NCI-H69 (cell line): ENCODE data around the gene LRAT.
A peak's percentile ranks its signal among the peaks of the same experiment; 100 is the strongest.
"Not testable (repeated sequence)": the region's sequence is repeated elsewhere in the genome, so short reads cannot be mapped to it uniquely, and the experiment has no call there.

Experiments
- DNase-seq: peaks from one replicate; lab custom pipeline; 2025; lab: John Stamatoyannopoulos, UW

Gene LRAT

DNA sequence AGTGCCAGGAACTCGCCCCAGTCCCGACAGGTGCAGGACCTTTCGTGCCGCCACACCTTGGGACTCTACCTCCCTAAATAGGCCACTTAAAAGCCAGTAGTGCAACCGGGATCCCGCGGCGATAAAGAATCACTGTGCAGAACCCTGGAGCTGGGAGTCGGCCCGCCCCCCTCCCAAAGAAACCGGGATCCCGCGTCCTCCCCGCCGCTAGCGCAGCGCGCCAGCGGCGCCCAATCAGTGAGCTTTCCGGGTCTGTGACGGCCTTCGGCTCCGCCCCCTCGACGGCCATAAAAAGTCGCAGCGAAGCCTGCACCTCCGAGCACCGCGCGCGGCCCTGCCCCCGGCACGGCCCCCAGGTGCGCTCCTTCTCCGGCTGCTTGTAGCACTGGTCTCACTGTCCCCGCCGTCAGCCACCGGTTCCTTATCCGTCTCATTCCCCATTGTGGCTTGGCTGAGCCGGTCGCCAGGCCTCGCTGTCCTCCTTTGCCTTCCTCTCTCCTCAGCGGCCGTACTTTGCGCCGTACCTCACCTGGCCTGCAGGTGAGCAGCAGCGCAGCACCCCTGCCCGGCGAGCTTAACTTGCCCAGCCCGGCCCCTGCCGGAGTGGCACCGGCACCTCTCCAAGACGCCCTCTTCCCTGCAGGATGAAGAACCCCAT lies at the start of gene LRAT:
TSS of gene LRAT (plus strand) at position 318 of the 658 bp plus-strand sequence. CDS start at position 645, 327 bp downstream.
- peak; percentile 53 for DNase-seq

- no peak for DNase-seq
These were observed 35.9 kb upstream of the LRAT start for GRCh38 chr4:154707877-154708276.

- DNase-seq = no peak
These were observed 34.2 kb upstream of the LRAT start for GRCh38 chr4:154709550-154709949.

DNA sequence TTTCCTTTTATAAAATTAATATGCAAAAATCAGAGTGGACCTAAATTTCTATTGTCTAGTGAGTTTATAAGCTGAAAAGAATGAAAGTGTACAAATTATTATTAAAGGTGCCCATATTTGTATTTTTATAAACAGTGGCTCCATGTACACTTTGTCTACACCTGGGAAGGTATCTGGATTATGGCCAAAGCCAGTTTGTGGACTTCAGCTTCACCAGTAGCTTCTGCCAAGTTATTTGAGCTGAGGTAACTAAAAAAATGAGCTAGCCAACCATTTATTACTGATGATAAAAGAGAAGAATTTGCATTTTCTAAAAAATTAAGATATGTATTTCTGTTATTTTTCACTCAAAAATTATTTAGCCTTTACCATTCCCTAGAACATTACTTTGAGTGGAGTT lies 32.3 kb upstream of the LRAT start:
- DNase-seq = no peak

- DNase-seq = peak; percentile 2
These were observed 29.3 kb upstream of the LRAT start for GRCh38 chr4:154714339-154715040.

DNA sequence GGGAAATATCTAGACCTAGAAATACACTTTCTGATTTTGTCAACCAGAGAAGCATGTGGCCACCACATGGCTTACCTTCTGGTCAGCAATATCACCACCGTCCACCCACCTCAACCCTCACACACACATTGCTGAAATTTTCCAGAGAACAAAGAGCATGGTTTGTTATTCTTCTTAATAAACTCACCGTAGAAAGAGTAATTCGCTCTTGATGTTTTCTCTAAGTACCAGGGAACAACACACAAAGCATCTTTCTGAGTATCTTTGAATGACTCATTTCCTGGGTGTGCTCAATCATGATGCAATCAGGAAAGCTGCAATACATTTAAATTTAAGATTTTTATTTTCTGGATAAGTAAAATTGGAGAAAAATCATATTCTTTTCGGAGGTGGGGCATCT lies 24.7 kb upstream of the LRAT start:
- no peak for DNase-seq

DNA sequence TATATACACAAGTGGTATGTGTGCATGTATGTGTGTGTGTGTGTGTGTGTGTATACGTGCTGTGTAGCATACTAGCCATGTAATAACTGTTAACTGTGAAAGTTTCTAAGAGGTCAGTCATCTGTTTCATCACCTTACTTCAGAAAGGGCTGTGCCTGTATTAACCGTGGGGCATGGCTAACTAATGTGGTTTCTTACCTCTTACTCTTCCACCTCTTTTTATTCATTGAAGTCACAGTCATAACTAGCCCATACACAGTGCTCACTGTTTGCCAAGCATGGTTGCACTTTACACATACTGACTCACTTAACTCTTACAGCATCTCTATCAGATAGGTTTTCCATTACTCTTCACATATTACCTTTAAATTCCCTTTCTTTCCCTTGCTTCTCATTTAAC lies 23.7 kb upstream of the LRAT start:
- DNase-seq = no peak

- no peak for DNase-seq
These were observed 23.1 kb upstream of the LRAT start for GRCh38 chr4:154720618-154721267.

- no peak for DNase-seq
These were observed 21.5 kb upstream of the LRAT start for GRCh38 chr4:154722262-154722661.

GRCh38 chr4:154723601-154724000 lies 20.2 kb upstream of the LRAT start:
- not testable (repeated sequence) for DNase-seq

DNA sequence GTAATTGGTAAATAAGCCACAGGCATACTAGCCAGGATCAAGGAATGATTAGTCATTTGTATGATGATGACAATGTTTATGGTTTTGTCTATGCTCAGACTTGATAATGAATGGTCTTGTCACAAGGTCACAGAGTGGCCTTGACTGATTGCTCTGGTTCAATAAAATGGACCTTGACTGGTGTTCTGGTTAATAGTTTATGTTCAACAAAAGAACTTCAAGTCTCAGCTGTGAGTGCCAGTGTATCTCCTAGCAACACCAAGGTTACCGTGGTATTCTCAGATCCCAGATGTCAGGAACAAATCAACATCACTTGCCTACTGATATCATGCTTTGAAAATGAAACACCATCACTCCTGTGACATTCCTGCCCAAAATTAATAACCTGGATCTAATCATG lies 16.3 kb upstream of the LRAT start:
- DNase-seq = no peak

DNA sequence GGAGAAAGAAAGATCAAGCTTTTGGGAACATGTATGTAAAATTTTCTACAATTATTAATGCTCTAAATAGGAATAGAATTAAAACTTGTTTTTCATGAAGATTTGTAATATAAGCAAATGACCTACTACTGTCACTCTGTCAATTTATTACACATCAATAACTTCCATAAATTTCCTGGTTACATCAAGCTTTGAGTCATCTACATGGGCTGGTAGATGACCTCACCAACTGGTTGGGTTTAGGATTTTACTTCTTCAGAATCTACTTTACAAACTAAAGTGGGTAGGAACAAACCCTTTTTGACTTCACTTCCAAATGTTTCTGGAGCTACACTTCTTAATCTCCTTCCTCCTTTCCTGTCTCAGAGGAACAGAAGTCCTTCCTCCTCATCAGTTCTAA lies 12.0 kb upstream of the LRAT start:
- DNase-seq = no peak

DNA sequence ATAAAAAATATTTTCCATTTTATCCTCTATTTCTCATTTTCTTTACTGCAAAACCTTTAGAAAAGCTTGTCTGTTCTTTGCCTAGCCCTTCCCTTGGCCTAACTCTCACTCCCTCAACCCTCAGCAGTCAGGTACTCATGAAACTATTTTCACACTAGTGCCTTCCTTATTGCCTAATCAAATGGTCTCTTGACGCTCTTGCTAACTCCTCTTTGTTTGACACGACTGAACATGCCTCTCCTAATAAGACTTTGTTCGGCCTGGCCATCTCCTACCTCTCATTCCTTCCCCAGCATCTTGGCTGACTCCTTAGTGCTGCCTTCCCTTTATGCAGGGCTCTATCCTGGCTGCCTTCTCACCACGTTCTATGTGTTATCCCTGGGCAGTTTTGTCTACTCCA lies 11.1 kb upstream of the LRAT start:
- DNase-seq = no peak

GRCh38 chr4:154736770-154737169 lies 7.0 kb upstream of the LRAT start:
- DNase-seq = no peak

- DNase-seq = no peak
These were observed 5.4 kb upstream of the LRAT start for GRCh38 chr4:154738426-154738825.

GRCh38 chr4:154739111-154739510 lies 4.7 kb upstream of the LRAT start:
- no peak for DNase-seq

DNA sequence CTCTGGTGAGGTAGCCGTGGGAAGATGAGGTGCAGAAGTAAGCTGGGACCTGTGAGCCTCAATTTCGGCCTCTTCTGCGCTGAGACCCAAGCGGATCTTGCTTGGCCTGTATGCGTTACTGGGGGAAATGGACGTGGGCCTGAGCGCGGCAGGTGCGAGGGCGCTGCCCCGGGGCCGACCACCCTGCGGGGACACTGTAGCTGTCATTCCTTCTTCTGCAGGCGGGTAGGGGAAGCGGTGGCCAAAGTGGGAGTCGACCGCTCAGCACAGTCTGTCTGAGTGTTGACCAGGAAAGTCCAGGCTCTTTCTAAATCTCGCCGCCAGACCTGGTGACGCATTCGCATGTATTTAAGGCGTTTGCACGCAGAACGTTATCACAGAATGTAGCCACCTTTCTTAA lies 3.3 kb upstream of the LRAT start:
- no peak for DNase-seq

DNA sequence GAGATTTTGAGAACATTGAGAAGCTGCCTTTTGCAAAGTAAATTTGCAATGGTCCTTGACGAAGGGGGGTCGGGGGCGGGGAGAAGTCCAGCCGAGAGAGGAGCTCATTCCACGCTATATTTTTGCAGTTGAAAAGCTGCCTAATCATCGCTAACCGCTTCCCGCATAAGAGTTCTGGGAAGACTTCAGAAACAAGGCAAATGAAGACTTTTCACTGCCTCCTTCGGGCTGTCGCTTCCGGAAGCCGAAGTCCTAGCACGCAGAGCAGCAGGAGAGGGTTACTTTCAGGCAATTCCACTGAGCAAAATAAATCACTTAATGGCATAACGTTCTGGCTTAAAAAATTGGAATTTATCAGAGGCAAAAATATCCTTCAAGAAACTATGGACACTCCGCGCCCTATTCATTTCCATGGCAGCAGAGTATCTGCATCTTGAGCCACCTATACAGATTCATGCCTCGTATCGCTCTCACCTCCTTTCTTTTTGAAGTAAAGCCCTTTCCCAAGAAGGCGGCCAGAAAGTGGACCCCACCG lies 2.6 kb upstream of the LRAT start:
- DNase-seq = no peak

DNA sequence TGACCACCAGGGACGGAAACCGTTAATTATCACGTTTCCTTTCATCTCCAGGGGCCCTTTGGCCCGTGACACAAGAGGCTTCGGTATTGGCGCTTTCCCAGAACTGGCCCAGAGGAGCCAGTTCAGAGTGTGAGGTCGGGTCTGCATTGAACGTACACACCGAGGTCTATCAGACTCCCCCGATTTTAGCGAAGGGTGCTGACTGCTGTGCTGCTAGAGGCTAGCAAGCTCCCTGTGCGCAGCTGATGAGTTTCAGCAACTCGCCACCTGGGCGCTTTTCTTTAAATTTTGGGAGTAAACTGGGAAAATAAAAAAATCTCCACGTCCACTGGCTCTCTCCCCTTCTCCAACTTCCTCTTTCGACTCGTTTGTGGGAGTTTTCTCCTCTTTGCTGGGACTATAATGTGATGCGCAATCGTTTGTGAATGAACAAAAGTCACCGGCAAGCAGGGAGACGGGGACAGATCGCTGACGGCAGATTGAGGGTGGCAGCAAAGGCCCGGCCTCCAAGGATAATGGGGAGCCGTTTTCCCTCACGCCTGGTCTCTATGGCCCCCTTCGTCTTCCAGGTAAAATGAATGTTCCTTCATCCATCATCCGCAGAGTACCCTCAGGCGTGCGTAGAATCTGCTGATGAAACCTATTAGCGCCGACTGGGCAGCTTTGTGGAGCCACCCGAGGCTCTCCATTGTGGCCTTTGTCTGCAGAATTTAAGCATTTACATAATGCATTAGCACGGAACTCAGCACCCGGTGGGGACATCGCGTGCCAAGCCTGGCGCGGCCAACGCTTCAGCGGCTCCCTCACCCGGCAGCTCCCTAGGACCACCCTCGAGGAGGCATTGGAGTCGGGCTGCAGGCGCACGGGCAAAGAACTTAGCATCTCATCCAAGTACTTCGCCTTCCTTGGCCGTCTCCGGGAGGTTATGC lies 1.6 kb upstream of the LRAT start:
- peak; percentile 3 for DNase-seq

DNA sequence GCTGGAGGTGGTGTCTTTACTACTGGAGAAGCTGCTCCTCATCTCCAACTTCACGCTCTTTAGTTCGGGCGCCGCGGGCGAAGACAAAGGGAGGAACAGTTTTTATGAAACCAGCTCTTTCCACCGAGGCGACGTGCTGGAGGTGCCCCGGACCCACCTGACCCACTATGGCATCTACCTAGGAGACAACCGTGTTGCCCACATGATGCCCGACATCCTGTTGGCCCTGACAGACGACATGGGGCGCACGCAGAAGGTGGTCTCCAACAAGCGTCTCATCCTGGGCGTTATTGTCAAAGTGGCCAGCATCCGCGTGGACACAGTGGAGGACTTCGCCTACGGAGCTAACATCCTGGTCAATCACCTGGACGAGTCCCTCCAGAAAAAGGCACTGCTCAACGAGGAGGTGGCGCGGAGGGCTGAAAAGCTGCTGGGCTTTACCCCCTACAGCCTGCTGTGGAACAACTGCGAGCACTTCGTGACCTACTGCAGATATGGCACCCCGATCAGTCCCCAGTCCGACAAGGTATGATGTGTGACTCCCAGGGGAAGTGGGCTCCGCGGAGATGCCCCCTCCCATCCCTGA lies 634 bp downstream of the LRAT start:
- no peak for DNase-seq

DNA sequence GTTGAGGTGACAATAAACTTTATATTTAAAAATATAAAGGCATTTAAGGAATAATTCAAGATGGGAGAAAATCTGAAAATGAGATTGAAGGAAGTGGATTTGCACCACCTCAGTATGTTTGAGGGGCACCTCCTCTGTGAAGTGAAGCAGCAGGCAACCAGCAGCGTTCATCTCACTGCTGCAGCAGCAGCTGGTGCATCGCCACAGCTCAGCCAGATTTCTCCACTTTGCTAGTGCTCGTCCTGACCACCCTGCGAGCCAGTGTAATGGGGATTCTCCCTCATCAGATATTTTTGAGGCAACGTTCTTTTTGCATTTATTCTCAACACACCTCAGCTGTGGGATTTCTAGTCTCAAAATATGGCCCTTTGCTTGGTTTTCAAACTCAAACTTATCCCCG lies 13.9 kb downstream of the LRAT start:
- DNase-seq = no peak

GRCh38 chr4:154760895-154761294 lies 17.1 kb downstream of the LRAT start:
- DNase-seq = no peak
